PC-3 (cell line): ENCODE data around the gene ADARB2. TPM values are rescaled to one million over a fixed set of nuclear protein-coding genes. Genes with fewer than 3 reads are reported as not detected.

Experiments
- ATAC-seq: fragments of 200-7000 bp; cut with Tn5 transposase; 2 replicates; pipeline ENCODE4 v1.9.1; 2020; ENCODE audit warnings: mild to moderate bottlenecking, moderate library complexity
- BruUV-seq: library from RNA; stranded (reverse); fragments of 400-500 nt; replicated peaks from 2 replicates; lab custom pipeline; 2021; lab: Mats Ljungman, UMichigan
- CTCF ChIA-PET: fragments of 300-600 bp; sonication (Branson Sonifier 250); formaldehyde crosslinking; loops from one replicate; lab custom pipeline; 2022; ENCODE audit warnings: antibody characterized with exemption; lab: Charles Lee
- POLR2A ChIA-PET: fragments of 300-600 bp; sonication (Branson Sonifier 250); formaldehyde crosslinking; loops from one replicate; lab custom pipeline; 2022; ENCODE audit warnings: antibody characterized with exemption; ENCODE audit not compliant: unreplicated experiment; lab: Charles Lee
- DNase-seq: peaks from one replicate; pipeline ENCODE4 v3.0.0-alpha.2; 2015
- H2AFZ ChIP-seq: fragments of 300-600 bp; sonication (generic); 2 replicates; pipeline ENCODE4 v1.6.0; 2016; ENCODE audit warnings: antibody characterized with exemption, low read length
- H3F3A ChIP-seq: fragments of 300-600 bp; sonication (generic); one replicate; pipeline ENCODE4 v1.6.0; 2017; ENCODE audit warnings: antibody characterized with exemption, low read length, control low read depth, mild to moderate bottlenecking; ENCODE audit not compliant: unreplicated experiment
- H3K27ac ChIP-seq: fragments of 300-600 bp; sonication (generic); 2 replicates; pipeline ENCODE4 v1.5.1; 2016; ENCODE audit warnings: mild to moderate bottlenecking, low read length
- H3K27me3 ChIP-seq: fragments of 300-600 bp; sonication (generic); 2 replicates; pipeline ENCODE4 v1.6.1; 2016; ENCODE audit warnings: low read length, mixed read lengths
- H3K36me3 ChIP-seq: fragments of 300-600 bp; sonication (generic); 2 replicates; pipeline ENCODE4 v1.6.1; 2016; ENCODE audit warnings: low read depth, mixed run types, low read length, mixed read lengths
- H3K4me1 ChIP-seq: fragments of 300-600 bp; sonication (generic); 2 replicates; pipeline ENCODE4 v1.5.1; 2016; ENCODE audit warnings: low read length; ENCODE audit not compliant: insufficient read depth
- H3K4me2 ChIP-seq: fragments of 300-600 bp; sonication (generic); 2 replicates; pipeline ENCODE4 v1.6.0; 2016; ENCODE audit warnings: low read length
- H3K4me3 ChIP-seq: fragments of 300-600 bp; sonication (generic); 2 replicates; pipeline ENCODE4 v1.5.1; 2016; ENCODE audit warnings: mild to moderate bottlenecking, low read length, mixed read lengths
- H3K79me2 ChIP-seq: fragments of 300-600 bp; sonication (generic); 2 replicates; pipeline ENCODE4 v1.6.1; 2017; ENCODE audit warnings: low read length, mixed read lengths
- H3K9ac ChIP-seq: fragments of 300-600 bp; sonication (generic); 2 replicates; pipeline ENCODE4 v1.6.0; 2016; ENCODE audit warnings: mild to moderate bottlenecking, low read length
- H3K9me2 ChIP-seq: fragments of 300-600 bp; sonication (generic); replicated peaks from 2 replicates; pipeline ENCODE4 v1.6.1; 2016; ENCODE audit warnings: mixed run types, low read length, mixed read lengths
- H3K9me3 ChIP-seq: fragments of 300-600 bp; sonication (generic); 2 replicates; pipeline ENCODE4 v1.6.1; 2016; ENCODE audit warnings: low read length, mixed read lengths
- H4K20me1 ChIP-seq: fragments of 300-600 bp; sonication (generic); 2 replicates; pipeline ENCODE4 v1.6.1; 2016; ENCODE audit warnings: low read length, mixed read lengths
- CTCF ChIP-seq: fragments of 300-600 bp; sonication (generic); conservative IDR thresholded peaks from 2 replicates; pipeline ENCODE4 v1.5.1; 2017; ENCODE audit warnings: antibody characterized with exemption, low read depth, mild to moderate bottlenecking, low read length
- EZH2 ChIP-seq: fragments of 300-600 bp; sonication (generic); IDR thresholded peaks from one replicate; pipeline ENCODE4 v1.6.1; 2017; ENCODE audit warnings: antibody characterized with exemption, mild to moderate bottlenecking, low read length; ENCODE audit not compliant: unreplicated experiment
- EZH2phosphoT487 ChIP-seq: fragments of 300-600 bp; sonication (generic); IDR thresholded peaks from 2 replicates; pipeline ENCODE4 v1.6.1; 2018; ENCODE audit warnings: mild to moderate bottlenecking, antibody characterized with exemption, low read length, borderline replicate concordance
- intact Hi-C: fragments of 100-400 bp; cut with micrococcal nuclease; formaldehyde crosslinking; loops from 2 replicates; pipeline ENCODE4 v1.9.0; 2023
- total RNA-seq: library from RNA; depleted of rRNA; stranded (reverse); fragments of >200 nt; gene quantifications from 2 replicates; pipeline ENCODE4 v1.2.3, GENCODE V29; 2014

ADARB2 gene
- total RNA-seq, 1 experiment from 2014 or later = not detected

DNA sequence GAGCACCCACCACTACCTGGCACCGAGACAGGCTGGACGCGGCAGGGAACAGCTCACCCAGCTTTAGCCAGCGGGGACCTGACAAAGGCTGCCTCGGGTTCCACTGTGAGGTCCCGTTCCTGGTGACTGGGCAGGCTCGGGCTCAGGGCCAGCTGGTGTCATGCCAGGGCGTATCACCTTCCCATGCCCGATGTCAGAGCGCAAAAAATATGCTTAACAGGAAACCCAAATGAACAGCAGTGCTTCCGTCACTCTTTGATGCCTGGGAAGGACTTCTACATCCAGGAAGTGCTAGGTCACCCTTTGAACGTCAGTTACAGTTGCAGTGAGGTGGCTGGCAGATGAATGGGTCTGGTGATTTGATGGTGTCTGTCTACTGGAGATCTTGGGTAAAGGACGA is 106.0 kb downstream of the ADARB2 start:
- ATAC-seq = no peak
- Histone ChIP-seq H3F3A (no peaks in the 10 kb centered on the region), H3K9me2 (no peaks in the 10 kb centered on the region), H3K4me2 (no peak overlapping the region), H3K79me2 (no peaks in the 10 kb centered on the region), H3K9ac (no peak overlapping the region), H2AFZ (no peak overlapping the region), H3K9me3 (no peaks in the 10 kb centered on the region), H3K36me3 (no peaks in the 10 kb centered on the region), H4K20me1 (no peaks in the 10 kb centered on the region), H3K4me1 (no peaks in the 10 kb centered on the region), H3K4me3 (no peak overlapping the region), H3K27ac (no peak overlapping the region), H3K27me3 (no peaks in the 10 kb centered on the region)
- intact Hi-C loops = no loop called here
- TF ChIP-seq EZH2 (no peak), CTCF (no peak), EZH2phosphoT487 (no peak)
- CTCF ChIA-PET = no interaction called here
- no peak for DNase-seq
- BruUV-seq = no TSS peak
- POLR2A ChIA-PET = no interaction called here

DNA sequence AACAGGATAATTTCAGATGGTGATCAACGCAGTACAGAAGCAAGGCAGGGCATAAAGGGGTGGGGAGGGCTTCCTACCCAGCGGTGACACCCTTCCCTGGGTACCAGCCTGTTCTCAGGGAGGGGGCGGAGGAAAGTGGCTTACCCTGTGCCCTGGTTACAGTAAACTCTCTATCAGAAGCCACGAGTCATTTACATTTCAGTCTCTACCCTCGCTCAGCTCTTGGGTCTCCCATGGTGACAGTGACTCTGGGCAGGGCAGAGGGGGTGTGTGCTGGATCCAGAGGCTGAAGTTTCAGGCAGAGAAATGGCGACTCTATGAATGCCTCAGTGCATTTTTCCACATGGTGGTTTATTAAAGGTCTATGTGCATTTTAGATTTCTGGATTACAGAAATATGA is 107.0 kb downstream of the ADARB2 start:
- TF ChIP-seq EZH2 (no peak), CTCF (no peak), EZH2phosphoT487 (no peak)

DNA sequence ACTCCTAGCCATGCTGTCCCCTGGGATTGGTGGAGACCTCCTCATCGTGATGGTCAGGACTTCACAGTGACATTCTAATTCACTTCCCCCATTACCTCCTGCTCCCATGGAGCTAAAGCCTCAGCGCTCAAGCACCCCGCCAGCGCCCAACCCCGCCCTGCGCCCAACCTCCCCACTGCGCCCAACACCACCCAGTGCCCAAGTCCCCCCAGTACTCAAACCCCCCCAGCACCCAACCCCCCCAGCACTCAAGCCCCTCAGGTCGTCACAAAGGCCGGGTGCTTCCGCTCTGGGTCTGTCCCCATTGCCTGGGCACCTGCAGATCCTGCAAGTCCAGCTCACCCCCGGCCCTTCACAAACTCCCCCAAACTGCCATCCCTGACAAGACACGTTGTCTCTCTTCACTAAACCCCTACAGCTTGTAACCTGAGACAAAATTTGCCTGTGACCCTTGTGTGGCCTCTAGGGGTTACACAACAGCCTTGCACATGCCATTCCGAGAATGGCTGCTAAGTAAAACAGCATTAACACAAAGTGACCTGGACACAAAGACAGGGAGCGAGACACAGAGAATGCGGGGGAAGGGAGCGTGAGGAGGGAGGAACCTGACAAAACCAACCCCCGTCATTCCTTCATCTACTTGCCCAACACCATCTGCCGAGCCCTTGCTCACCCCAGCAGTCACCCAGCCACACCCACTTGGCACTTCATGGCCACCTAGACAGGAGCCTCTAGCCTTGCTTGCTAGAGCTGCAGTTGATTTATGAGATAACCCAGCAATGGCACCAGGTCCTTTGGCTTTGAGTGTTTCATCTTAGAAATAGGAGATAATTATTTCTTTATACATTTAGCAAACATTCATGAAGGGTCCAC is 107.8 kb downstream of the ADARB2 start:
- no peak overlapping the region for H3K27ac ChIP-seq
- no peaks in the 10 kb centered on the region for H3F3A ChIP-seq
- no peaks in the 10 kb centered on the region for H4K20me1 ChIP-seq
- no peak overlapping the region for H3K4me3 ChIP-seq
- H3K4me1 ChIP-seq = no peaks in the 10 kb centered on the region
- H3K9ac ChIP-seq = no peak overlapping the region
- ChIA-PET CTCF (no interaction called here), POLR2A (no interaction called here)
- DNase-seq (no peak), ATAC-seq (no peak)
- no peaks in the 10 kb centered on the region for H3K9me3 ChIP-seq
- intact Hi-C loops = no loop called here
- no peaks in the 10 kb centered on the region for H3K27me3 ChIP-seq
- BruUV-seq = no TSS peak
- H2AFZ ChIP-seq = no peak overlapping the region
- TF ChIP-seq CTCF = no peak
- no peak for TF ChIP-seq EZH2phosphoT487
- TF ChIP-seq EZH2 = no peak
- no peaks in the 10 kb centered on the region for H3K79me2 ChIP-seq
- H3K36me3 ChIP-seq = no peaks in the 10 kb centered on the region
- no peaks in the 10 kb centered on the region for H3K9me2 ChIP-seq
- H3K4me2 ChIP-seq = no peak overlapping the region

More for the DNA sequence above, 107.0 kb downstream of the ADARB2 start:
- ChIA-PET CTCF (no interaction called here), POLR2A (no interaction called here)
- H3K36me3 ChIP-seq = no peaks in the 10 kb centered on the region
- BruUV-seq = no TSS peak
- H3K27ac ChIP-seq = no peak overlapping the region
- no peak for DNase-seq
- intact Hi-C loops = no loop called here
- H3K9me2 ChIP-seq = no peaks in the 10 kb centered on the region
- ATAC-seq = no peak
- H4K20me1 ChIP-seq = no peaks in the 10 kb centered on the region
- no peak overlapping the region for H2AFZ ChIP-seq
- H3K4me2 ChIP-seq = no peak overlapping the region
- no peaks in the 10 kb centered on the region for H3F3A ChIP-seq
- no peak overlapping the region for H3K9ac ChIP-seq
- H3K79me2 ChIP-seq = no peaks in the 10 kb centered on the region
- no peak overlapping the region for H3K4me3 ChIP-seq
- no peaks in the 10 kb centered on the region for H3K9me3 ChIP-seq
- no peaks in the 10 kb centered on the region for H3K27me3 ChIP-seq
- no peaks in the 10 kb centered on the region for H3K4me1 ChIP-seq
